Liver (tissue), 9 donors: Measurements from ENCODE around the gene ABHD2. TPM values are rescaled to one million over a fixed set of nuclear protein-coding genes. Genes with fewer than 3 reads are reported as not detected.
A peak's percentile ranks its signal among the peaks of the same experiment; 100 is the strongest.

Experiments used
- DNase-seq: peaks from one replicate; pipeline ENCODE4 v3.0.0-alpha.2; 2017; ENCODE audit warnings: low spot score
- H3K27ac ChIP-seq, 2 donors: one replicate each; pipeline ENCODE4 v1.7.0; 2013; ENCODE audit warnings: inconsistent platforms in 2 of 2, low read length in 2 of 2, control low read depth in 1 of 2, low read depth in 1 of 2, mild to moderate bottlenecking in 1 of 2
- H3K27me3 ChIP-seq, 4 donors: one replicate each; pipeline versions ENCODE4 v1.6.1 to v1.7.0; 2013; ENCODE audit warnings: low read length in 3 of 4, inconsistent platforms in 1 of 4, mild to moderate bottlenecking in 1 of 4, moderate library complexity in 1 of 4; ENCODE audit not compliant: control insufficient read depth in 4 of 4, insufficient read depth in 4 of 4
- H3K36me3 ChIP-seq, 4 donors: one replicate each; pipeline versions ENCODE4 v1.6.1 to v1.7.0; 2013; ENCODE audit warnings: low read length in 3 of 4, mild to moderate bottlenecking in 3 of 4, low read depth in 1 of 4, moderate library complexity in 1 of 4; ENCODE audit not compliant: control insufficient read depth in 4 of 4, insufficient read depth in 3 of 4
- H3K4me1 ChIP-seq, 4 donors: one replicate each; pipeline versions ENCODE4 v1.6.1 to v1.7.0; 2013; ENCODE audit warnings: low read length in 3 of 4, mild to moderate bottlenecking in 3 of 4, moderate library complexity in 1 of 4; ENCODE audit not compliant: control insufficient read depth in 4 of 4, insufficient read depth in 4 of 4
- H3K4me3 ChIP-seq, 3 donors: one replicate each; pipeline versions ENCODE4 v1.6.1 to v1.7.0; 2013; ENCODE audit warnings: low read length in 3 of 3, control low read depth in 1 of 3, low read depth in 1 of 3, mild to moderate bottlenecking in 1 of 3
- H3K9ac ChIP-seq, 2 donors: one replicate each; pipeline ENCODE4 v1.7.0; 2013; ENCODE audit warnings: low read length in 2 of 2, mild to moderate bottlenecking in 2 of 2, moderate library complexity in 2 of 2, control low read depth in 1 of 2, low read depth in 1 of 2
- H3K9me3 ChIP-seq, 4 donors: one replicate each; pipeline versions ENCODE4 v1.6.1 to v1.7.0; 2013; ENCODE audit warnings: low read length in 3 of 4; ENCODE audit not compliant: control insufficient read depth in 4 of 4
- FOXA2 ChIP-seq: IDR thresholded peaks from 2 replicates; pipeline ENCODE4 v1.6.1; 2016; ENCODE audit warnings: antibody characterized with exemption
- MAX ChIP-seq: IDR thresholded peaks from 2 replicates; pipeline ENCODE4 v1.6.1; 2016; ENCODE audit warnings: antibody characterized with exemption
- RAD21 ChIP-seq, 2 donors: IDR thresholded peaks; 2 replicates each; pipeline ENCODE4 v1.6.1; 2016; ENCODE audit warnings: antibody characterized with exemption in 2 of 2, mild to moderate bottlenecking in 2 of 2
- TAF1 ChIP-seq: conservative IDR thresholded peaks from 2 replicates; pipeline ENCODE4 v1.6.1; 2016; ENCODE audit warnings: antibody characterized with exemption, mild to moderate bottlenecking
- WGBS: extraction: QIAGEN DNeasy Blood & Tissue Kit; methylation state at CpG from one replicate; pipeline ENCODE4 v1.1.7; 2013; 5-methylcytosine and 5-hydroxymethylcytosine counted together
- polyA plus RNA-seq, 2 donors: library from polyadenylated mRNA; stranded (reverse) in 1 of 2; unstranded in 1 of 2; fragments of 200-250 nt in 1 of 2; fragments of >200 nt in 1 of 2; fragmentation: Nextera tagmentation in 1 of 2; extraction: Ambion mirVana in 1 of 2; gene quantifications; one replicate each; pipeline versions ENCODE4 v1.2.1 to v1.2.3, GENCODE V29; 2013 to 2015
- total RNA-seq, 2 donors: library from RNA; depleted of rRNA; stranded (reverse); fragments of >200 nt; gene quantifications; one replicate each; pipeline ENCODE4 v1.2.3, GENCODE V29; 2014
- TF ChIP-seq, protein P1 (sequence below): fragments of 150-350 bp; IDR thresholded peaks from 2 replicates; pipeline ENCODE4 v1.5.1; 2017; ENCODE audit warnings: improper control_type of control experiment, low read depth, low read length; ENCODE audit not compliant: missing input control
- TF ChIP-seq, protein P2 (sequence below): IDR thresholded peaks from 2 replicates; pipeline ENCODE4 v1.6.1; 2016; ENCODE audit warnings: antibody characterized with exemption
- donor health status: healthy.
- donor health status: healthy.
- donor health status: healthy.
- donor health status: healthy.
- donor health status: healthy.

The ABHD2 gene
- total and polyA plus RNA-seq, 4 donors: 34.6 to 663 (median 65.1) TPM

DNA sequence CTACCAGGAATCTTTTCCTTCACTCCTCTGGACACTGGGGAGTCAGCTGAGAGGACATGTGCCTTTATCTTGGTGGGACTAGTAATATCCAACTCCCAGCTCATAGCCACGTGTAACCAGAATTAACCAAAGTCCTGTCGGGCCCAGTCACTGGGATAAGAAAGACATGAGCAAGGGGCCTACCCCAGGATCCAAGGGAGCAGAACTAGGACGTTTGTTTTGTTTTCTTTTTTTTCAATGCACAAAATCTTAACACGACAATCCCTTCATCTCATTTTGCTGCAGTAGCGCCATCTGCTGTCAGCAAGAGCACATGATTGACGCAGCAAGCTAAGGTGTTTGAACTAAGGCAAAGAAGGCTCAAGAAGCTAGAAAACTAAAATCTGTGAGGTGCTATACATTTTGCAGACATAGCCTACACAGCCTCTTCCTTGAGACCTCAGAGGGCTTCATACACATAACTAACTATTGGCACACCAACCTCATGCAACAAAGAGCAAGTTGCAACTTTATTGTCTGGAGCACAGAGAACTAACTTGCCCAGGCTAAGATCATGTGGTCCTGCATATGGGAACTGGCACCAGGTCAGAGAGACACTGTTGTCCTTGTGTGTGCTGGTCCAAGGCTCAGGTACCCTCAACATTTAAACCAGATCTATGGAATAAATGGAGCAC, 89.5 kb downstream of the ABHD2 start:
- peak overlapping the region in 1 of 2 donors; percentile 9 for H3K27ac ChIP-seq
- peak overlapping the region in 1 of 2 donors; percentile 7 for H3K9ac ChIP-seq
- peaks cover 0 to 7% (median 2%) of the 10 kb centered on the region in 4 donors for H3K4me1 ChIP-seq
- TF ChIP-seq, protein P1, sequence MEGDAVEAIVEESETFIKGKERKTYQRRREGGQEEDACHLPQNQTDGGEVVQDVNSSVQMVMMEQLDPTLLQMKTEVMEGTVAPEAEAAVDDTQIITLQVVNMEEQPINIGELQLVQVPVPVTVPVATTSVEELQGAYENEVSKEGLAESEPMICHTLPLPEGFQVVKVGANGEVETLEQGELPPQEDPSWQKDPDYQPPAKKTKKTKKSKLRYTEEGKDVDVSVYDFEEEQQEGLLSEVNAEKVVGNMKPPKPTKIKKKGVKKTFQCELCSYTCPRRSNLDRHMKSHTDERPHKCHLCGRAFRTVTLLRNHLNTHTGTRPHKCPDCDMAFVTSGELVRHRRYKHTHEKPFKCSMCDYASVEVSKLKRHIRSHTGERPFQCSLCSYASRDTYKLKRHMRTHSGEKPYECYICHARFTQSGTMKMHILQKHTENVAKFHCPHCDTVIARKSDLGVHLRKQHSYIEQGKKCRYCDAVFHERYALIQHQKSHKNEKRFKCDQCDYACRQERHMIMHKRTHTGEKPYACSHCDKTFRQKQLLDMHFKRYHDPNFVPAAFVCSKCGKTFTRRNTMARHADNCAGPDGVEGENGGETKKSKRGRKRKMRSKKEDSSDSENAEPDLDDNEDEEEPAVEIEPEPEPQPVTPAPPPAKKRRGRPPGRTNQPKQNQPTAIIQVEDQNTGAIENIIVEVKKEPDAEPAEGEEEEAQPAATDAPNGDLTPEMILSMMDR: peak; percentile 71
- TF ChIP-seq, protein P2, sequence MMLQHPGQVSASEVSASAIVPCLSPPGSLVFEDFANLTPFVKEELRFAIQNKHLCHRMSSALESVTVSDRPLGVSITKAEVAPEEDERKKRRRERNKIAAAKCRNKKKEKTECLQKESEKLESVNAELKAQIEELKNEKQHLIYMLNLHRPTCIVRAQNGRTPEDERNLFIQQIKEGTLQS: no peak
- TF ChIP-seq RAD21 (IDR thresholded peaks at IDR 0.05): peak; percentile 88 to 90
- H3K36me3 ChIP-seq: peaks cover 7 to 83% (median 68%) of the 10 kb centered on the region in 4 donors
- WGBS: 28% methylated on average over 6 of the region's 6 CpGs
- no peaks in the 10 kb centered on the region for H3K9me3 ChIP-seq
- H3K27me3 ChIP-seq: no peaks in the 10 kb centered on the region
- H3K4me3 ChIP-seq: no peak overlapping the region
- peak; percentile 56 for DNase-seq

DNA sequence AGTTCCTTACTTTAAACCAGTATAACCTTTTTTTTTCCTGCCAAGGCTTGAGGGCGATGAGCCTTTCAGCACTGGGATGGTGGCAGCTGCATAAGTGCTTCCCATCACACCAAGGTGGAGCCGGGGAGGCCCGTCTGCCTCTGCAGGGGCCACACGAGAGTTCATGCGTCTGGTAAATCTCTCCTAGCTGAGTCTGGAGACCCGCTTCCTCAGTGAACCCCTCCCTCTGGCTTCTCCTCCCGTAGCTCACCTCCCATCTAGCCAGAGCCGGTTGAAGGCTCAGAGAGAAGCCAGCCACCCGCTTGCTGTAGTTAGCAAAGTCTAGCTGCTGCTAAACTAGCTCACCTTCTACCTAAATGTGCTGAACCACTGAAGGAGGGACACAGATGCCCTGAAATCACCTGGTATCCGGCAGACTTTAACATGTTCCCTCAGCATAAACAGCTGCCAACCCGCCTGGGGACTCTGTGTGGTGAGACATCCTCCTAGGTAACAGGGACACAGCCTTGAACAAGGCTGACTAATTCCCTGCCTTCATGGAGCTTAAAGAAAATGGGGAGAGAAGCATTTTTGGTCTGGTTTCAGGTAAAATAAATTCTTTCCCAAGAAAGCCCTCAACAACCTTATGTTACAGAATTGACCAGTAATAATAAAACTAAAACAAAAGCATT, 90.2 kb downstream of the ABHD2 start:
- Histone ChIP-seq H3K36me3 (peaks cover 6 to 82% (median 67%) of the 10 kb centered on the region in 4 donors), H3K9ac (peak overlapping the region in 1 of 2 donors; percentile 7), H3K27me3 (no peaks in the 10 kb centered on the region), H3K4me3 (no peak overlapping the region), H3K9me3 (no peaks in the 10 kb centered on the region), H3K4me1 (peaks cover 0 to 11% (median 7%) of the 10 kb centered on the region in 4 donors), H3K27ac (no peak overlapping the region)
- 82% methylated on average over 11 of the region's 11 CpGs for WGBS
- TF ChIP-seq MAX: no peak
- no peak for TF ChIP-seq FOXA2
- TF ChIP-seq TAF1: no peak
- TF ChIP-seq, protein P1: no peak
- TF ChIP-seq, protein P2: no peak
- no peak for DNase-seq
